SK-N-SH (cell line): Measurements from ENCODE around the gene NAA30. TPM values are rescaled to one million over a fixed set of nuclear protein-coding genes. Genes with fewer than 3 reads are reported as not detected.

ENCODE experiments used
- CTCF ChIA-PET: fragments of 300-600, 350-600 bp; formaldehyde crosslinking; extraction: SDS; loops from one replicate; lab custom pipeline; 2021; lab: Yijun Ruan, JAX
- POLR2A ChIA-PET: fragments of 350-600 bp; sonication (Branson Sonifier 250); formaldehyde crosslinking; extraction: SDS; loops from one replicate; lab custom pipeline; 2020; ENCODE audit warnings: antibody characterized with exemption, inconsistent platforms; lab: Yijun Ruan, JAX
- DNase-seq: peaks from one replicate; pipeline ENCODE4 v3.0.0; 2012
- H2AFZ ChIP-seq: fragments of 200-600 bp; sonication (generic); 2 replicates; pipeline ENCODE4 v1.8.1; 2016; ENCODE audit warnings: antibody characterized with exemption, mild to moderate bottlenecking, low read depth
- H3F3A ChIP-seq: fragments of 200-600 bp; sonication (generic); replicated peaks from 2 replicates; pipeline ENCODE3; 2016; ENCODE audit warnings: antibody characterized with exemption, mild to moderate bottlenecking; ENCODE audit not compliant: insufficient read depth
- H3K27ac ChIP-seq, 2 experiments: fragments of 200-500 bp in 1 of 2; fragments of 200-600 bp in 1 of 2; sonication (Bioruptor generic) in 1 of 2; sonication (generic), shearing (Covaris generic) in 1 of 2; 2 replicates each; pipeline versions ENCODE4 v1.5.1 to v1.6.1; 2014 to 2016; ENCODE audit warnings: low read depth in 2 of 2, inconsistent platforms in 1 of 2, low read length in 1 of 2, mild to moderate bottlenecking in 1 of 2, mixed read lengths in 1 of 2
- H3K27me3 ChIP-seq: fragments of 200-600 bp; sonication (generic), shearing (Covaris generic); 2 replicates; pipeline ENCODE4 v1.6.1; 2016; ENCODE audit warnings: mixed run types; ENCODE audit not compliant: insufficient read depth
- H3K36me3 ChIP-seq, 2 experiments: fragments of 200-500 bp in 1 of 2; fragments of 200-600 bp in 1 of 2; sonication (Bioruptor generic) in 1 of 2; sonication (generic) in 1 of 2; replicated peaks in 1 of 2; 2 replicates each; pipeline versions ENCODE3 to v1.5.1; 2014 to 2016; ENCODE audit warnings: low read length in 1 of 2, mild to moderate bottlenecking in 1 of 2; ENCODE audit not compliant: insufficient read depth in 2 of 2, control insufficient read depth in 1 of 2
- H3K4me1 ChIP-seq, 2 experiments: fragments of 200-500 bp in 1 of 2; fragments of 200-600 bp in 1 of 2; sonication (Bioruptor generic) in 1 of 2; sonication (generic), shearing (Covaris generic) in 1 of 2; 2 replicates each; pipeline versions ENCODE4 v1.5.1 to v1.6.1; 2014 to 2016; ENCODE audit warnings: low read depth in 1 of 2, low read length in 1 of 2, mixed run types in 1 of 2; ENCODE audit not compliant: insufficient read depth in 2 of 2, control insufficient read depth in 1 of 2
- H3K4me2 ChIP-seq: fragments of 200-600 bp; sonication (generic), shearing (Covaris generic); 2 replicates; pipeline ENCODE4 v1.6.1; 2017; ENCODE audit warnings: mixed run types
- H3K4me3 ChIP-seq, 2 experiments: fragments of 200-500 bp in 1 of 2; fragments of 200-600 bp in 1 of 2; sonication (Bioruptor generic) in 1 of 2; sonication (generic), shearing (Covaris generic) in 1 of 2; 2 replicates each; pipeline versions ENCODE4 v1.5.1 to v1.8.1; 2014 to 2016; ENCODE audit warnings: low read depth in 2 of 2, inconsistent platforms in 1 of 2, low read length in 1 of 2, mild to moderate bottlenecking in 1 of 2, mixed read lengths in 1 of 2, moderate library complexity in 1 of 2
- H3K79me2 ChIP-seq: fragments of 200-600 bp; sonication (generic); 2 replicates; pipeline ENCODE4 v1.8.1; 2017; ENCODE audit warnings: mild to moderate bottlenecking; ENCODE audit not compliant: insufficient read depth
- H3K9ac ChIP-seq: fragments of 200-600 bp; sonication (generic); 2 replicates; pipeline ENCODE4 v1.6.1; 2017; ENCODE audit warnings: mixed run types
- H3K9me2 ChIP-seq: fragments of 200-600 bp; sonication (generic); 2 replicates; pipeline ENCODE4 v1.6.1; 2017; ENCODE audit warnings: mixed run types
- H3K9me3 ChIP-seq: fragments of 200-600 bp; sonication (generic); 2 replicates; pipeline ENCODE4 v1.6.1; 2017; ENCODE audit warnings: mixed run types, mild to moderate bottlenecking, moderate library complexity
- H4K20me1 ChIP-seq: fragments of 200-600 bp; sonication (generic); 2 replicates; pipeline ENCODE4 v1.6.1; 2017; ENCODE audit warnings: mild to moderate bottlenecking, mixed run types; ENCODE audit not compliant: insufficient read depth
- EZH2phosphoT487 ChIP-seq: fragments of 200-600 bp; sonication (generic); IDR thresholded peaks from 2 replicates; pipeline ENCODE4 v1.6.1; 2017; ENCODE audit warnings: low read depth, mixed run types, mild to moderate bottlenecking, antibody characterized with exemption, moderate library complexity, borderline replicate concordance
- FOXM1 ChIP-seq: IDR thresholded peaks from 2 replicates; pipeline ENCODE4 v1.4.0; 2012; ENCODE audit warnings: low read depth, mild to moderate bottlenecking
- MAX ChIP-seq: IDR thresholded peaks from 2 replicates; pipeline ENCODE4 v1.4.0; 2012; ENCODE audit warnings: low read depth
- NRF1 ChIP-seq: IDR thresholded peaks from 2 replicates; pipeline ENCODE4 v1.6.1; 2012; ENCODE audit warnings: low read depth, mild to moderate bottlenecking, low read length
- PBX3 ChIP-seq: IDR thresholded peaks from 2 replicates; pipeline ENCODE4; 2012
- TCF12 ChIP-seq: IDR thresholded peaks from 2 replicates; pipeline ENCODE4 v1.4.0; 2012
- YY1 ChIP-seq: IDR thresholded peaks from 2 replicates; pipeline ENCODE4 v1.4.0; 2012; ENCODE audit warnings: low read depth, mild to moderate bottlenecking
- WGBS: methylation state at CpG from one replicate; pipeline ENCODE4 v1.1.6; 2017; ENCODE audit warnings: low lambda C conversion rate; 5-methylcytosine and 5-hydroxymethylcytosine counted together
- polyA plus RNA-seq, 3 experiments: library from polyadenylated mRNA; depleted of rRNA; stranded (reverse); fragments of >200 nt; gene quantifications; 2 replicates each; pipeline ENCODE4 v1.2.3, GENCODE V29; 2012
- TF ChIP-seq, protein P1 (sequence below): IDR thresholded peaks from 2 replicates; pipeline ENCODE4 v1.4.0; 2012; ENCODE audit warnings: low read depth, borderline replicate concordance
- TF ChIP-seq, protein P2 (sequence below): IDR thresholded peaks from 2 replicates; pipeline ENCODE4 v1.4.0; 2012; ENCODE audit warnings: low read depth, borderline replicate concordance

Gene NAA30
- polyA plus RNA-seq, 1 of the 3 experiments (the other 2 are of a cell fraction), result 3.0 TPM

DNA sequence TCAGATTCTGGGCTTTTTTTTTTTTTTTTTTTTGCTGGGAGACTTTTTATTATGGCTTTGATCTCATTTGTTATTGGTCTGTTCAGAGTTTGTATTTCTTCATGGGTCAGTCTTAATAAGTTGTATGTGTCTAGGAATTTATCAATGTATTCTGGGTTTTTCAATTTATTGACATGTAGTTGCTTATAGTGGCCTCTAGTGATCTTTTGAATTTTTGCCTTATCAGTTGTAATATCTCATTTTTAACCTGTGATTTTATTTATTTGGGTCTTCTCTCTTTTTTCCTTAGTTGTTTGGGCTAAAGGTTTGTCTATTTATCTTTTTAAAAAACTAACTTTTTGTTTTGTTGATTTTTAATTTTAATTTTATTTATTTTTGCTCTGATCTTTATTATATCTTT, 45.5 kb downstream of the NAA30 start:
- POLR2A ChIA-PET, result no interaction called here
- no peaks in the 10 kb centered on the region for H3K9me2 ChIP-seq
- CTCF ChIA-PET, result no interaction called here

GRCh38 chr14:57461777-57462320, 71.5 kb downstream of the NAA30 start:
- TF ChIP-seq, protein P1, sequence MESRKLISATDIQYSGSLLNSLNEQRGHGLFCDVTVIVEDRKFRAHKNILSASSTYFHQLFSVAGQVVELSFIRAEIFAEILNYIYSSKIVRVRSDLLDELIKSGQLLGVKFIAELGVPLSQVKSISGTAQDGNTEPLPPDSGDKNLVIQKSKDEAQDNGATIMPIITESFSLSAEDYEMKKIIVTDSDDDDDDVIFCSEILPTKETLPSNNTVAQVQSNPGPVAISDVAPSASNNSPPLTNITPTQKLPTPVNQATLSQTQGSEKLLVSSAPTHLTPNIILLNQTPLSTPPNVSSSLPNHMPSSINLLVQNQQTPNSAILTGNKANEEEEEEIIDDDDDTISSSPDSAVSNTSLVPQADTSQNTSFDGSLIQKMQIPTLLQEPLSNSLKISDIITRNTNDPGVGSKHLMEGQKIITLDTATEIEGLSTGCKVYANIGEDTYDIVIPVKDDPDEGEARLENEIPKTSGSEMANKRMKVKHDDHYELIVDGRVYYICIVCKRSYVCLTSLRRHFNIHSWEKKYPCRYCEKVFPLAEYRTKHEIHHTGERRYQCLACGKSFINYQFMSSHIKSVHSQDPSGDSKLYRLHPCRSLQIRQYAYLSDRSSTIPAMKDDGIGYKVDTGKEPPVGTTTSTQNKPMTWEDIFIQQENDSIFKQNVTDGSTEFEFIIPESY, result no peak
- TF ChIP-seq YY1 (no peak), PBX3 (no peak), NRF1 (no peak), EZH2phosphoT487 (no peak)
- ChIA-PET POLR2A (no interaction called here), CTCF (no interaction called here)
- Histone ChIP-seq H4K20me1 (no peaks in the 10 kb centered on the region), H3K79me2 (no peaks in the 10 kb centered on the region), H3K9me3 (no peaks in the 10 kb centered on the region), H3K9ac (no peak overlapping the region), H3K4me2 (no peak overlapping the region), H3K9me2 (no peaks in the 10 kb centered on the region), H3K4me3 (no peak overlapping the region), H3K4me1 (no peaks in the 10 kb centered on the region), H3K36me3 (no peaks in the 10 kb centered on the region), H2AFZ (no peak overlapping the region), H3K27ac (no peak overlapping the region), H3K27me3 (no peaks in the 10 kb centered on the region; the same call in 1 of the 2 replicates), H3F3A (no peaks in the 10 kb centered on the region)
- 4% methylated on average over 5 of the region's 5 CpGs for WGBS
- no peak for DNase-seq

More for the DNA sequence above, 45.5 kb downstream of the NAA30 start:
- Histone ChIP-seq H3K27ac (no peak overlapping the region), H4K20me1 (no peaks in the 10 kb centered on the region), H3K79me2 (no peaks in the 10 kb centered on the region), H3K4me1 (no peaks in the 10 kb centered on the region), H3K4me3 (no peak overlapping the region), H3K4me2 (no peak overlapping the region), H3F3A (no peaks in the 10 kb centered on the region), H3K9ac (no peak overlapping the region), H3K9me3 (no peaks in the 10 kb centered on the region), H2AFZ (no peak overlapping the region), H3K36me3 (no peaks in the 10 kb centered on the region), H3K27me3 (no peaks in the 10 kb centered on the region)
- DNase-seq, result no peak
- TF ChIP-seq, protein P1, result no peak
- no peak for TF ChIP-seq MAX
- TF ChIP-seq, protein P2, sequence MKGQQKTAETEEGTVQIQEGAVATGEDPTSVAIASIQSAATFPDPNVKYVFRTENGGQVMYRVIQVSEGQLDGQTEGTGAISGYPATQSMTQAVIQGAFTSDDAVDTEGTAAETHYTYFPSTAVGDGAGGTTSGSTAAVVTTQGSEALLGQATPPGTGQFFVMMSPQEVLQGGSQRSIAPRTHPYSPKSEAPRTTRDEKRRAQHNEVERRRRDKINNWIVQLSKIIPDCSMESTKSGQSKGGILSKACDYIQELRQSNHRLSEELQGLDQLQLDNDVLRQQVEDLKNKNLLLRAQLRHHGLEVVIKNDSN, result no peak
- no peak for TF ChIP-seq EZH2phosphoT487
- TF ChIP-seq TCF12, result no peak
- TF ChIP-seq FOXM1, result no peak
